SIG-M5 treated with dmso at 0.1 percent for 504 hours (cell line): ENCODE results near the gene PRPH.
"Not testable (repeated sequence)": the region's sequence is repeated elsewhere in the genome, so short reads cannot be mapped to it uniquely, and the experiment has no call there.

ENCODE experiments used
- DNase-seq: peaks from one replicate; lab custom pipeline; 2025; ENCODE audit not compliant: unreplicated experiment; lab: John Stamatoyannopoulos, UW

The PRPH gene

DNA sequence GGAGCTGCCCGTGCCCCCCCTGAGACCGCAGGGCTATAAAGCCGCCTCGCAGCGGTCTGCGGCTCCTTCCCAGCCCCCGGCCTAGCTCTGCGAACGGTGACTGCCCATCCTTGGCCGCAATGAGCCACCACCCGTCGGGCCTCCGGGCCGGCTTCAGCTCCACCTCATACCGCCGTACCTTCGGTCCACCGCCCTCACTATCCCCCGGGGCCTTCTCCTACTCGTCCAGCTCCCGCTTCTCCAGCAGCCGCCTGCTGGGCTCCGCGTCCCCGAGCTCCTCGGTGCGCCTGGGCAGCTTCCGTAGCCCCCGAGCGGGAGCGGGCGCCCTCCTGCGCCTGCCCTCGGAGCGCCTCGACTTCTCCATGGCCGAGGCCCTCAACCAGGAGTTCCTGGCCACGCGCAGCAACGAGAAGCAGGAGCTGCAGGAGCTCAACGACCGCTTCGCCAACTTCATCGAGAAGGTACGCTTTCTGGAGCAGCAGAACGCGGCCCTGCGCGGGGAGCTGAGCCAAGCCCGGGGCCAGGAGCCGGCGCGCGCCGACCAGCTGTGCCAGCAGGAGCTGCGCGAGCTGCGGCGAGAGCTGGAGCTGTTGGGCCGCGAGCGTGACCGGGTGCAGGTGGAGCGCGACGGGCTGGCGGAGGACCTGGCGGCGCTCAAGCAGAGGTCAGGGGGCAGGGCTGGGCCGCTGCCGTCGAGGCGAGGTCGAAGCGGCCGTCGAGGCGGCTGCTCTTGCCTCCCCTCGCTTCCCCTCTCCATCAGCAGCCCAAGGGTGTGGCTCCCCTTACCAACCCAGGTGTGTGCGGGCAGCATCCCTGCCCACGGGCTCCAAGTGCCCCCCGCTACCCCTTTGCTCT, at the start of gene PRPH:
PRPH (plus strand) TSS at position 66 of the 855 bp plus-strand sequence; CDS start at position 120, 54 bp downstream.
- no peak for DNase-seq

DNA sequence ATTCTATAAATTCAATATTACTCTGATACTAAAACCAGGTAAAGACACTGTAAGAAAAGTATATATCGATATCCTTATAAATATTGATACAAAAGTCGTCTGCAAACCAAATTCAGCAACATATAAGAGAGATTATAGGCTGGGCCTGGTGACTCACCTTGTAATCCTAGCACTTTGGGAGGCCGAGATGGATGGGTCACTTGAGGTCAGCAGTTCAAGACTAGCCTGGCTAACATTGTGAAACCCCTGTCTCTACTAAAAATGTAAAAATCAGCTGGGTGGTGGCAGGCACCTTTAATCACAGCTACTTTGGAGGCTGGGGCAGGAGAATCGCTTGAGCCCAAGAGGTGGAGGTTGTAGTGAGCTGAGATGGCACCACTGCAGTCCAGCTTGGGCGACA, 43.6 kb upstream of the PRPH start:
- no peak for DNase-seq

DNA sequence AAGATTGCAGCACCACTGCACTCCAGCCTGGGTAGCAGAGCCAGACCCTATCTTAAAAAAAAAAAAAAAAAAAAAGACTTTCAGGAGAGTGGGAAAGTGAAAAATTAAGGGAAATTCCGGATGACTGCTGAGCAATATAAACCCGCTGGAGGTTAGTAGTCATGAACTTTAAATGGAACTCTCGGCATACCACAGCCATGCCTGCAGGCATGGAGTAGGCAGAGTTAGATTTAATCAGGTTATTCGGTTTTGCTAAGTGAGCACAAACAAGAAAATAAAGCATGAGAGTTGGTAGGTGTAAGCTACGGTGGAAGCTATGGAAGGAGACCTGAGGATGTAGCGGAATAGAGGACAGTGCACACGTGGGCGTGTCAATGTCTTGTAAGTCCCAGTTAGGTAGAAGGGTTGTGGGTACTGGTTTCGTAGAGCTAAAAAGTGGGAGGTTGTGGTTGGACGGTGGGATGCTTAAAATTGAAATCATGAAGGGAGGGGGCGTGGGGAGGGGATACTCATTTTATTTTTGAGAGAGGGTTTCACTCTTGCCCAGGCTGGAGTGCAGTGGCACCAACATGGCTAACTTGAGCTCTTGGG, 41.8 kb upstream of the PRPH start:
- no peak for DNase-seq

DNA sequence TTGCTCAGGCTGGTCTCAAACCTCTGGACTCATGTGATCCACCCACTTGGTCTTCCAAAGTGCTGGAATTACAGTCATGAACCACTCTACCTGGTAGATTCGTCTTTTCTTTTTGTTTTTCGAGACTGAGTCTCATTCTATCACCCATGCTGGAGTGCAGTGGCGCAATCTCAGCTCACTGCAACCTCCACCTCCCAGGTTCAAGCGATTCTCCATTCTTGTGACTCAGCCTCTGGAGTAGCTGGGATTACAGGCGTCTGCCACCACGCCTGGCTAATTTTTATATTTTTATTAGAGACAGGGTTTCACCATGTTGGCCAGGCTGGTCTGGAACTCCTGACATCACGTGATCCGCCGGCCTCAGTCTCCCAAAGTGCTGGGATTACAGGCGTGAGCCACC, 39.5 kb upstream of the PRPH start:
- not testable (repeated sequence) for DNase-seq

DNA sequence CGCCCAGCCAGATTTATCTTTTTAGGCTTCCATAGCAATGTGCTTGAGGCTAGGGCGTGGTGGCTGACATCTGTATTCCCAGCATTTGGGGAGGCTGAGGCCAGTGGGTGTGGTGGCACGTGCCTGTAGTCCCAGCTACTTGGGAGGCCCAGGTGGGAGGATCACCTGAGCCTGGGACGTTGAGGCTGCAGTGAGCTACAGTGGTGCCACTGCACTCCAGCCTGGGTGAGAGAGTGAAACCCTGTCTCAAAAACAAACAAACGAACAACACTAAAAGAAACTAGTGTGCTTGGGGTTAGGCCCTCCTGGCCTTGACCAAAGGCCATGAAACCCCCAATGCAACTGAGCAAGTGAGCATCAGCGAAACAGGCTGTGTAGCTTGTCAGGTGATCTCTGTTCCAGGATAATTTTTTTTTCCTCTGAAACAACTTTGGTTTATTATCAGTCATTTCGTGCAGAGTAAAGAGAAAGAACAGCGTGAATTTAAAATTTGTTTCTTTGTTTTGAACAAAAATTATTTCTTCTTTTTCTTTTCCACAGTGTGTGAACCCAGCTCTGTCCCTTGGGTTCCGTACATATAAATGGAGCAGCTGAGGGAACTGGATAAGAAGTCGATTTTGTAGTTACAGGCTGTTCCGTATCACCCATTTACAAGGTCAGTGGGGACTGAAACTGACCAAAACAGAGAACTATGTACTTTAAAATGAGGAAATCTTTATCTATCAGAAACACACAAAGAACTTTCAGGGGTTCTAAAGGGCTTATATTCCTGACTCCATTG, 38.9 kb upstream of the PRPH start:
- DNase-seq = no peak

DNA sequence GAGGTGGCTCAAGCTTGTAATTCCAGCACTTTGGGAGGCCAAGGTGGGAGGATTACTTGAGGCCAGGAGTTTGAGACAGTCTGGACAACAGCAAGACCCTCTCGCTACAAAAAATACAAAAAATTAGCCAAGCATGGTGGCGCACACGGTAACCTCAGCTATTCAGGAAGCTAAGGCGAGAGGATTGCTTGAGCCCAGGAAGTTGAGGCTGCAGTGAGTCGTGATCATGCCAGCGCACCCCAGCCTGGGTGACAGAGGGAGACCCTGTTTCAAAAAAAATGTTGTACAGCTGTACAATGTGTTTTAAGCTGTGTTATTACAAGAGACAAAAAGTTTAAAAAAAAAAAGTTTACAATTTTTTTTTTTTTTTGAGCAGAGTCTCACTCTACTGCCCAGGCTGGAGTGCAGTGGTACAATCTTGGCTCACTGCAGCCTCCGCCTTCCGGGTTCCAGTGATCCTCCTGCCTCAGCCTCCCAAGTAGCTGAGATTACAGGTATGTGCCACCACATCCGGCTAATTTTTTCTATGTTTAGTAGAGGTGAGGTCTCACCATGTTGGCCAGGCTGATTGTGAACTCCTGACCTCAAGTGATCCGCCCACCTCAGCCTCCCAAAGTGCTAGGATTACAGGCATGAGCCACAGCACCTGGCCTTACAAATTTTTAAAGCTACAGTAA, 37.3 kb upstream of the PRPH start:
- DNase-seq = not testable (repeated sequence)

DNA sequence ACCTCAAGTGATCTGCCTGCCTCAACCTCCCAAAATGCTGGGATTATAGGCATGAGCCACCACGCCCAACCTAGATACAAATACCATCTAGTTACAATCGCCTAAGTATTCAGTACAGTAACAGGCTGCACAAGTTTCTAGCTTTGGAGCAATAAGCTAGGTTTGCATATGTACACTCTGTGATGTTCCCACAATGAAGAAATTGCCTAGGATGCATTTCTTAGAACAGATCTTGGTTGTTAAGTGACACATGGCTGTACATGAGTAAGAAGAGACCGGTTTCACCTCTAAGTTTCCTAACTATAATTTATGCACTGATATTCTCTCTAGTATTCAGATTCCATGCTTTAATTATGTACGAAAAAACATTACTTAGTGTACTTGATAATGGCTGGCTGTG, 35.5 kb upstream of the PRPH start:
- no peak for DNase-seq

DNA sequence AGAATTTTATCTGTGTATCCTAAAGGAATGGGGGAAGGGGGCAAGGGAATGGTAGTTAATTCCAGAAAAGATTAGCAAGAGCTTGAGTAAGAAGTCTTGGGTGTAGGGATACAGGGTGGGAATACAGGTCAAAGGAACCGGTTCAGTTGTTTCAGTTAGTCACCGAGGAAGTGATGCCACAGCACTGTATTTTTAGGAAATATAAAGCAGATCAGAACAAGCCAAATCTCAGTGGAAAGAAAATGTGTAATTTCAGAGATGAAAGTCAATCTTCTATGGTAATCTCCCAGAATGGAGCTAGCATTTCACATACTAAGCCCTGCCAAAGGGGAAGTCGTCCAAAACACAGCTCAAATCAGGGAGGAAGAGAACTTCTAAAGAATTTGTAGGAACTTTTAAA, 34.8 kb upstream of the PRPH start:
- no peak for DNase-seq

DNA sequence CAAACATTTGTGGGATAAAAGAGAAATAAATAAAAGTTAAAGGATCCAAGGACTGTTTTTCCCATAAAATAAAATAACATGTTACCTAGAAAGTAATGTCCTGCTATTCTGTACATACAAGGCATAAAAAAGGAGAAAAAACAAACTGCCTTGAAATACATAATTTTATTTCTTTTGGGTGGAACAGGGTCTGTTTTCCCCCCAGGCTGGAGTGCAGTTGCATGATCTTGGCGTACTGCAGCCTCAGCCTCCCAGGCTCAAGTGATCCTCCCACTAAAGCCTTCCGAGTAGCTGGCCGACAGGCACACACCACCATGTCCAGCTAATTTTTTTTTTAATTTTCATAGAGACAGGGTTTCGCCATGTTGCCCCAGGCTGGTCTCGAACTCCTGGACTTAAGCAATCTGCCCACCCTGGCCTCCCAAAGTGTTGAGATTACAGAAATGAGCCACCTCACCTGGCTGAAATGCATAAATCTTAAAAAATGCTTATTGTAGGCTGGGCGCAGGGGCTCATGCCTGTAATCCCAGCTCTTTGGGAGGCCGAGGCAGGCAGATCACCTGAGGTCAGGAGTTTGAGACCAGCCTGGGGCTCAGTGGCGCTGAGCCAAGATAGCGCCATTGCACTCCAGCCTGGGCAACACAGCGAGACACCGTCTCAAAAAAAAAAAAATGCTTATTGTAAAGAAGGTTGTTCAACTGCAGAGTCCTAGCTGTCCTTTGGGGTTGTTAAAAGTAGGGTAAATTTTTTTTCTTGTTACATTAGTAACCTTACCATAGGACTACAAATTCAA, 34.2 kb upstream of the PRPH start:
- no peak for DNase-seq

DNA sequence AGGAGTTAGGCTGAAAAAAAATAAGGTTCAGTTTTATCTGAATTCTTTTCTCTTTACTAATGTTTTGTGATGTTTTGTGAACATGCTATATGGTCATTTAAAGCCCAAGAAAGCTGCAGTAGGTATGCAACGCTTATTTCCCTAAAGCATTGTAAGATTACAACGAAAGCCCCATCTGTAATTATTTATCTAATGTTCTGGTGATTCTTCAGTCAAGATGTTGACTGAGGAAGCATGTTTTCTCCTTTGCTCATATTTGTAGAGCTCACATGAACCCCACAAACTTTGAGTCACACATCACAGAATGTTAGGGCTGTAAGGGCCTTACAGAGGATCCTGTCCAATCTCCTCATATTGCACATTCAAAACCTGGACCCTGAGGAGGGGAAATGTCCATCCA, 33.2 kb upstream of the PRPH start:
- no peak for DNase-seq

DNA sequence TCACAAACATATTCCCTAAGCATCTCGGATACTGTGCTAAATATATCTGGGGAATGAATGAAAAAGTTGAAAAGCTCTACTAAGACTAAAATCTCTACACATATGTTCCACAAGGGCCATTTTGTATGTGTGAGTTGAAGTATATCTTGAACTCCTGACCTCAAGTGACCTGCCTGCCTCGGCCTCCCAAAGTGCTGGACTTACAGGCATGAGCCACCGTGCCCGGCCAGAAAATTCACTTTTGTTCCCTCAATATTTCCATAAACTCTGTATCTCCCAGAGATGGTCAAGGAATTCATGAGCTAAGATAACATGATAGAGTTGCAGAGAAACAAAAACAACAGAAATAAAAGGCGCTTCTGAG, 31.6 kb upstream of the PRPH start:
- no peak for DNase-seq

DNA sequence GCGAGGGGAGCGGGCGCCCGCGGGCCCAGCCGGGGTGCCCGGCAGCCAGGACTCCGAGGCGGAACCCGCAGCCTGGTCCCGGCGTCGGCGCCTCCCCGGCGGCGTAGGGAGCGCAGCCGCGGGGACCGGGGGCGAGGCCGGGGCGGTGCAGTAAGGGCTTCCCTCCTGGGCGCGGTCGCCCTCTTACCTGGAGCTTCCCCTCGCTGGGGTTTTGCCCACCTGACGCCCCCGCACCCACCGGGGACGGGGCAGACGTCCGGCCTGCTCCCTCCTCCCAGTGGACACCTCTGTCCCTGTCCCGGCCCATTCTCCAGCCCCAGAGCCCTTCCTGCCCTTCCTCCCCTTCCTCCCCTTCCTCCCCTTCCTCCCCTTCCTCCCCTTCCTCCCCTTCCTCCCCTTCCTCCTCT, 30.5 kb upstream of the PRPH start:
- no peak for DNase-seq

DNA sequence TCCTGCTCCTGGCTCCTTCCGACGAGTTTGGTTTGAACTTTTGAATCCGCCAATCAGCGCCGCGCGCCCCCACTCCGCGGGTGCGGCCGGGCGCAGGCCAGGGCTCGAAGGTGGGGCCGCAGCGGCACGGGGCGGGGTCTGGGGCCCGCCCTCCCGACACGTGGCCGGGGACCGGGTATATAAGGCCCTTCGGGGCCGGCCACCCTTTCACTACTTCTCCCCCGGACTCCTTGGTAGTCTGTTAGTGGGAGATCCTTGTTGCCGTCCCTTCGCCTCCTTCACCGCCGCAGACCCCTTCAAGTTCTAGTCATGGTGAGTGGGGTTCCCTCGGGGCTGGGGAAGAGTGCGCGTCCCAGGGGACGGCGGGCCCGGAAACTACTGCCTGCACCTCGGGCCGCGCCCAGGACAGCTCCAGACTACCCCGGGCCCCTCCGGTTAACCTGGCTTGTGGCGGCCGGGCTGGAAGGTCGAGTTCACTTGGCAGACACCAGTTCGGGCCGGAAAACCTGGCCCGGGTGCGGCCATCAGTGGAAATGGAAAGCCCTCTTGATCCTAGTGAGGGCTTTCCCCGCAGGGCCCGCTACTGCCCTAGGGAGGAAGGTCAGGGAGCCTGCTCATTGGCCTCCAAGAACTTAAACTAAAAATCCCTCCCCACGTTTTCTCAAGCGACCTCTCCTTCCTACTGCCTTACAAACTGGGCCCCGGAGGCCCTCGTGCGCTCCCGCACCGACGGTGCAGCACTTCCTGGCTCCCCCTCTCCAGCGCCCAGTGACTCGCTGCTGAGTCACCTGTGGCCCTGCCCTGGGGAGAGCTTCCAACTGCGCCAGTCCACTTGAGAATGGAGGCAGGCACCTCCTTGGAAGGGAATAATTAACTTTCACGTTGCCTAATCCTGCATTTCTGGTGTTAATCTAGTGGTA, 29.8 kb upstream of the PRPH start, which contains the start of gene TUBA1C:
TUBA1C (plus strand) TSS at position 210 of the 920 bp plus-strand sequence; CDS start at position 310, 100 bp downstream.
- DNase-seq = peak; percentile 96

DNA sequence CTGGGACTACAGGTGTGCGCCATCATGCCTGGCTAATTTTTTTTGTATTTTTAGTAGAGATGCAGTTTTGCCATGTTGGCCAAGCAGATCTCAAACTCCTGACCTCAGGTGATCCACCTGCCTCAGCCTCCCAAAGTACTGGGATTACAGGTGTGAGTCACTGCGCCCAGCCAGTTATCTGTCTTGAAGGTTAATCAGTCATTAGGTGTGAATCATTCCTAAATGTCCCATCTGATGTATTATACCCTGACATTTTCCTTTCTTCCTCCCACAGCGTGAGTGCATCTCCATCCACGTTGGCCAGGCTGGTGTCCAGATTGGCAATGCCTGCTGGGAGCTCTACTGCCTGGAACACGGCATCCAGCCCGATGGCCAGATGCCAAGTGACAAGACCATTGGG, 25.8 kb upstream of the PRPH start:
- DNase-seq = not testable (repeated sequence)

DNA sequence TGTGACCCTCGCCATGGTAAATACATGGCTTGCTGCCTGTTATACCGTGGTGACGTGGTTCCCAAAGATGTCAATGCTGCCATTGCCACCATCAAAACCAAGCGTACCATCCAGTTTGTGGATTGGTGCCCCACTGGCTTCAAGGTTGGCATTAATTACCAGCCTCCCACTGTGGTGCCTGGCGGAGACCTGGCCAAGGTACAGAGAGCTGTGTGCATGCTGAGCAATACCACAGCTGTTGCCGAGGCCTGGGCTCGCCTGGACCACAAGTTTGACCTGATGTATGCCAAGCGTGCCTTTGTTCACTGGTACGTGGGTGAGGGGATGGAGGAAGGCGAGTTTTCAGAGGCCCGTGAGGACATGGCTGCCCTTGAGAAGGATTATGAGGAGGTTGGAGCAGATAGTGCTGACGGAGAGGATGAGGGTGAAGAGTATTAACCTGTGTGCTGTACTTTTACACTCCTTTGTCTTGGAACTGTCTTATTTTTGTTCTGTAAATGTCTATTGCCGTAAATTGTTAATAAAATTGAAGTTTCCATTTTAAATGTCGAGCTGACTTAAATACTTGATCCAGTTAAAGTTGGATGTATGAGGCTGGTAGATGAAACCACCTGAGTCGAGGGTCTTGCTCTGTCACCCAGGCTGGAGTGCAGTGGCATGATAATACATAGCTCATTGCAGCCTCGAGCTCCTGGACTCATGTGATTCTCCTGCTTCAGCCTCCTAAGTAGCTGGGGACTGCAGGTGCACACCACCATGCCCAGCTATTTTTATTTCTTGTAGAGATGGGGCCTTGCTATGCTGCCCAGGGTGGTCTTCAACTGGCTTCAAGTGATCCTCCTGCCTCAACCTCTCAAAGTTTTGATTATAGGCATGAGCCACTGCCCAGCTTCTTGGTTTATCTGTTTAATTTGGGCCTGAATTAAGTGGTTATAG, 21.9 kb upstream of the PRPH start:
- no peak for DNase-seq

DNA sequence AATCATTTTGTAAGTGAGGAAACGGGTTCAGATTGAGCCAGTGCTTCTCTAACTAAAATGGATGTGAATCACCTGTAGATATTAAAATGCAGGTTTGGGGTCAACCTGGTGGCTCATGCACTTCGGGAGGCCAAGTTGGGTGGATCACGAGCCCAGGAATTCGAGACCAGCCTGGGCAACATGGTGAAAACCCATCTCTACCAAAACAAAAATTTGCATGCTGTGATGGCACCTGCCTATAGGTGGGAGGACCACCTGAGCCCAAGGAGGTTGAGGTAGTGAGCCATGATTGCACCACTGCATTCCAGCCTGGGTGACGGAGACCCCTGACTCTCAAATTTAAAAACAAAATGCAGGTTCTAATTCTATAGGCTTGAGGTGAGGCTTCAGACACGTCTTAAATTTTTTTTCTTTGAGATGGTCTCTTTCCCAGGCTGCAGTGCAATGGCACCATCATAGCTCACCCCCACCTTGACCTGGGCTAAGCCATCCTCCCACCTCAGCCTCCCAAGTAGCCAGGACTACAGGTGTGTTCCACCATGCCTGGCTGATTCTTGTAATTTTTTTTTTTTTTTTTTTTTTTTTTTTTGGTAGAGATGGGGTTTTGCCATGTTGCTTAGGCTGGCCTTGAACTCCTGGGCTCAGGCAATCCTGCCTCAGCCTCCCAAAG, 21.1 kb upstream of the PRPH start:
- DNase-seq = no peak

DNA sequence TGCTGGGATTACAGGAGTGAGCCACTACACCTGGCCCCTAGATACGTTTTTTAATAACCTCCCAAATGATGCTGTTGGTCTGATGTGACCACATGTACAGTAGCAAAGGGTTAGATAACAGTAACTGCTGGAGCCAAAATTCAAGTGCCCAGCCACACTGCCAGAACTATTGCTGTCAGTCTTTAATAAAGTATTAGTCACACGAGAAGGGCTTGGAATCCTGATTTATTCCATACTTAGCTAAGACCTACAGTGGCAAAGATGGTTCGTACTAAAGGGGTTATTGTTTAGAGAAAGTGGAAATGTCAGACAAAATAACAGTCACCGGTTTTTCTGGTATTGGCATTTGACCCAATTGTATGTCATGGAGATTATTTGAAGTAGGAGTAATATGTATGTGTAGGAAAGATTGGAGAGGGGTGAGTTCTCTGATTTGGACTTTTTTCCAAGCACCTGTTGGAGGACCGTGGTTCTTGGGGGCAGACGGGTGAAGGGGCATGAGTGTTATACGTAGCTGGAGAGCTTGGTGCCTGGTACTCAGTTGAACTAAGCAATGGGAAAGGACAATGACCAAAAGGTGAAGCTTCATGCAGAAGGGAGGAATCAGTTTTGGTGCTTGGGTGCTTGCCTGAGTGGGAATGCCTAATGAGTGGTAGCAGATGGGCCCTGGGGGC, 20.4 kb upstream of the PRPH start:
- DNase-seq = no peak
